Esophagus (tissue), 2 donors: ENCODE results near the gene RAVER2. TPM values are rescaled to one million over a fixed set of nuclear protein-coding genes. Genes with fewer than 3 reads are reported as not detected.
A peak's percentile ranks its signal among the peaks of the same experiment; 100 is the strongest.

Experiments
- H3K27ac ChIP-seq, 2 donors: one replicate each; pipeline ENCODE4 v1.5.1; 2013; ENCODE audit warnings: low read depth in 2 of 2, mild to moderate bottlenecking in 2 of 2, inconsistent platforms in 1 of 2, low read length in 1 of 2, moderate library complexity in 1 of 2
- H3K27me3 ChIP-seq, 2 donors: one replicate each; pipeline ENCODE4 v1.6.1; 2013; ENCODE audit warnings: low read length in 2 of 2, control low read depth in 1 of 2, mild to moderate bottlenecking in 1 of 2; ENCODE audit not compliant: insufficient read depth in 2 of 2, control insufficient read depth in 1 of 2
- H3K36me3 ChIP-seq, 2 donors: one replicate each; pipeline ENCODE4 v1.6.1; 2013; ENCODE audit warnings: low read length in 1 of 2; ENCODE audit not compliant: control insufficient read depth in 2 of 2, insufficient read depth in 2 of 2
- H3K4me1 ChIP-seq, 2 donors: one replicate each; pipeline ENCODE4 v1.6.1; 2013; ENCODE audit warnings: low read length in 1 of 2; ENCODE audit not compliant: control insufficient read depth in 2 of 2, insufficient read depth in 2 of 2
- H3K4me3 ChIP-seq, 2 donors: one replicate each; pipeline ENCODE4 v1.5.1; 2013; ENCODE audit warnings: low read length in 2 of 2, mild to moderate bottlenecking in 2 of 2, low read depth in 1 of 2, moderate library complexity in 1 of 2
- H3K9me3 ChIP-seq, 2 donors: one replicate each; pipeline ENCODE4 v1.6.1; 2013; ENCODE audit warnings: mild to moderate bottlenecking in 2 of 2, low read depth in 1 of 2, low read length in 1 of 2, moderate library complexity in 1 of 2; ENCODE audit not compliant: control insufficient read depth in 2 of 2, insufficient read depth in 1 of 2
- WGBS, 2 donors: extraction: QIAGEN DNeasy Blood & Tissue Kit; methylation state at CpG; one replicate each; pipeline ENCODE4 v1.1.7; 2013; 5-methylcytosine and 5-hydroxymethylcytosine counted together
- polyA plus RNA-seq, 2 donors: library from polyadenylated mRNA; stranded (reverse); fragments of 200-250 nt; gene quantifications; one replicate each; pipeline ENCODE4 v1.2.3, GENCODE V29; 2013
- donor health status: healthy with polysubstance abuse.
- donor health status: Bipolar disorder and iron deficiency.

RAVER2 gene
- polyA plus RNA-seq, 2 donors, result 4.4 to 7.3 TPM

GRCh38 chr1:64745181-64745985 is 508 bp downstream of the RAVER2 start:
- no peaks in the 10 kb centered on the region for H3K9me3 ChIP-seq
- peak overlapping the region; percentile 75 to 82 for H3K4me3 ChIP-seq
- 1% methylated on average over 44 to 67 of the region's 67 CpGs for WGBS, 2 donors
- H3K27me3 ChIP-seq, result no peaks in the 10 kb centered on the region
- H3K36me3 ChIP-seq, result no peaks in the 10 kb centered on the region
- H3K4me1 ChIP-seq, result no peaks in the 10 kb centered on the region
- peak overlapping the region; percentile 67 to 75 for H3K27ac ChIP-seq

- H3K27me3 ChIP-seq, result no peaks in the 10 kb centered on the region
- peak overlapping the region; percentile 75 to 82 for H3K4me3 ChIP-seq
- WGBS, 2 donors, result 40 to 41% methylated on average over 8 of the region's 8 CpGs
- no peaks in the 10 kb centered on the region for H3K36me3 ChIP-seq
- H3K27ac ChIP-seq, result peak overlapping the region in 1 of 2 donors; percentile 67
- H3K4me1 ChIP-seq, result no peaks in the 10 kb centered on the region
- no peaks in the 10 kb centered on the region for H3K9me3 ChIP-seq
Observed at GRCh38 chr1:64745986-64746940, 1.4 kb downstream of the RAVER2 start.

GRCh38 chr1:64748222-64748621 is 3.3 kb downstream of the RAVER2 start:
- H3K4me1 ChIP-seq, result no peaks in the 10 kb centered on the region

GRCh38 chr1:64748706-64749105 is 3.8 kb downstream of the RAVER2 start:
- H3K4me3 ChIP-seq, result no peak overlapping the region
- no peaks in the 10 kb centered on the region for H3K4me1 ChIP-seq
- no peak overlapping the region for H3K27ac ChIP-seq
- WGBS, 2 donors, result 72 to 77% methylated on average over 5 of the region's 5 CpGs
- H3K9me3 ChIP-seq, result no peaks in the 10 kb centered on the region
- no peaks in the 10 kb centered on the region for H3K27me3 ChIP-seq
- no peaks in the 10 kb centered on the region for H3K36me3 ChIP-seq

More at GRCh38 chr1:64748222-64748621, 3.3 kb downstream of the RAVER2 start:
- no peaks in the 10 kb centered on the region for H3K27me3 ChIP-seq
- H3K27ac ChIP-seq, result no peak overlapping the region
- WGBS, 2 donors, result 64% methylated on average over 3 of the region's 3 CpGs
- no peaks in the 10 kb centered on the region for H3K36me3 ChIP-seq
- H3K9me3 ChIP-seq, result no peaks in the 10 kb centered on the region
- H3K4me3 ChIP-seq, result no peak overlapping the region

DNA sequence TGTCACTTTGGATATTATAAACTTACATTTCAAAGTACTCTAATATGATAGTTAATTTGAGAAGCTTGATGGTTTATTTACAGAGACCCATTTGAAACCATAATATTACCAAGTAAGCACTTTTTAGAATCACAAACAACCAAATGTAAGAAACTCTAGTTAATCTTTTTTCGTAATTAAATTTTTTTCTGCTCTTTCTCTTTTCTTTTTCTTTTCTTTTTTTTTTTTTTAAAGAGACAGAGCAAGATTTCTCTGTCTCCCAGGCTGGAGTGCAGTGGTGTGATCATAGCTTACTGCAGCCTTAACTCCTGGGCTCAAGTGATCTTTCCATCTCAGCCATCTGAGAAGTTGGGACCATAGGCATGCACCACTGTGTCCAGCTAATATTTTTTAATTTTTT is 5.2 kb downstream of the RAVER2 start:
- Histone ChIP-seq H3K9me3 (no peaks in the 10 kb centered on the region), H3K4me3 (no peak overlapping the region), H3K36me3 (no peaks in the 10 kb centered on the region), H3K27ac (no peak overlapping the region), H3K4me1 (no peaks in the 10 kb centered on the region), H3K27me3 (no peaks in the 10 kb centered on the region)
- WGBS, 2 donors, result 9 to 37% methylated on average over 1 of the region's 1 CpG

- Histone ChIP-seq H3K27ac (no peak overlapping the region), H3K4me3 (no peak overlapping the region), H3K4me1 (no peaks in the 10 kb centered on the region), H3K27me3 (no peaks in the 10 kb centered on the region), H3K36me3 (no peaks in the 10 kb centered on the region), H3K9me3 (no peaks in the 10 kb centered on the region)
Observed at GRCh38 chr1:64750875-64751274, 6.0 kb downstream of the RAVER2 start.

DNA sequence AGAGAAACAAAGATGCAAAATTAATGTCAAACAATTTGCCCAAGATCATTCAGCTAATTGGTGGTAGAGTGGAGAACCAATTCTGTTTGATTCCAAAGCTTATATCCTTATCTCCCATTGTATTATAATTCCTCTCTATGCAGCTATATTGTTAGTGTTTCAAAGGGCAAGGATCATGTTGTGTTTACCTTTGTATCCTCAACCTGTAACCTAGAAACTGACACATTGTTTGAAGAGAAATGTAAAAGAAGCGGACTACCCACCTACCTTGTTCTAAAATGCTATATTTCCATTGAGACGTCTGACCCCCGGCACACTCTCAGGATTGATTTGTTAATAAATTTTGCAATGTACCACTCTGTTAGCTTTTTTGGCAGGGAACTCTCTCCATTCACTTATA is 9.3 kb downstream of the RAVER2 start:
- Histone ChIP-seq H3K36me3 (no peaks in the 10 kb centered on the region), H3K27ac (no peak overlapping the region), H3K4me1 (no peaks in the 10 kb centered on the region), H3K27me3 (no peaks in the 10 kb centered on the region), H3K4me3 (no peak overlapping the region), H3K9me3 (peaks cover 0 to 2% of the 10 kb centered on the region in 2 donors)
- WGBS, 2 donors, result 75 to 90% methylated on average over 3 of the region's 3 CpGs

- no peak overlapping the region for H3K27ac ChIP-seq
- H3K4me3 ChIP-seq, result no peak overlapping the region
- H3K36me3 ChIP-seq, result no peaks in the 10 kb centered on the region
- H3K4me1 ChIP-seq, result no peaks in the 10 kb centered on the region
- WGBS, 2 donors, result 33 to 43% methylated on average over 2 of the region's 2 CpGs
- H3K27me3 ChIP-seq, result no peaks in the 10 kb centered on the region
- H3K9me3 ChIP-seq, result peaks cover 0 to 2% of the 10 kb centered on the region in 2 donors
Observed at GRCh38 chr1:64755361-64755760, 10.5 kb downstream of the RAVER2 start.

DNA sequence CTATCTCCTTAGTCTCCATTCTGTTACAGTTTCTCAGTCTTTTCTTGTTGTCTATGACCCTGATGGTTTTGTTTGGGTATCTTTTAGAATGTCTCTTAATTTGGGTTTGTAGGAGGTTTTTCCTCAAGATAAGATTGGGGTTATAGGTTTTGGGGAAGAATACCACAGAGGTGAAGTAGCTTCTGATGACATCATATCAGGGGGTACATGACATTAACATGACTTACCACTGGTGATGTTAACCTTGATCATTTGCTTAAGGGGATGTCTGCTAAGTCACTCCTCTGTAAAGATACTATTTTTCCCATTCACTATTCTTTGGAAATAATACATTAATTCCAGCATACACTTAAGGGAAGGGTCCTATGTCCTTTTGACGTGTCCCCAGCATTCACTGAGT is 11.9 kb downstream of the RAVER2 start:
- no peaks in the 10 kb centered on the region for H3K27me3 ChIP-seq
- H3K36me3 ChIP-seq, result no peaks in the 10 kb centered on the region
- no peak overlapping the region for H3K27ac ChIP-seq
- peaks cover 0 to 2% of the 10 kb centered on the region in 2 donors for H3K9me3 ChIP-seq
- no peak overlapping the region for H3K4me3 ChIP-seq
- H3K4me1 ChIP-seq, result no peaks in the 10 kb centered on the region
- 85 to 91% methylated on average over 1 of the region's 1 CpG for WGBS, 2 donors
